GM21717 (cell line): ENCODE results near the gene BYSL.
"Not testable (repeated sequence)": the region's sequence is repeated elsewhere in the genome, so short reads cannot be mapped to it uniquely, and the experiment has no call there.

Experiments used
- ATAC-seq: cut with Tn5 transposase; IDR thresholded peaks from one replicate; pipeline ENCODE4 v1.9.1; 2021; ENCODE audit warnings: mild to moderate bottlenecking, moderate library complexity; ENCODE audit not compliant: unreplicated experiment

Gene BYSL

DNA sequence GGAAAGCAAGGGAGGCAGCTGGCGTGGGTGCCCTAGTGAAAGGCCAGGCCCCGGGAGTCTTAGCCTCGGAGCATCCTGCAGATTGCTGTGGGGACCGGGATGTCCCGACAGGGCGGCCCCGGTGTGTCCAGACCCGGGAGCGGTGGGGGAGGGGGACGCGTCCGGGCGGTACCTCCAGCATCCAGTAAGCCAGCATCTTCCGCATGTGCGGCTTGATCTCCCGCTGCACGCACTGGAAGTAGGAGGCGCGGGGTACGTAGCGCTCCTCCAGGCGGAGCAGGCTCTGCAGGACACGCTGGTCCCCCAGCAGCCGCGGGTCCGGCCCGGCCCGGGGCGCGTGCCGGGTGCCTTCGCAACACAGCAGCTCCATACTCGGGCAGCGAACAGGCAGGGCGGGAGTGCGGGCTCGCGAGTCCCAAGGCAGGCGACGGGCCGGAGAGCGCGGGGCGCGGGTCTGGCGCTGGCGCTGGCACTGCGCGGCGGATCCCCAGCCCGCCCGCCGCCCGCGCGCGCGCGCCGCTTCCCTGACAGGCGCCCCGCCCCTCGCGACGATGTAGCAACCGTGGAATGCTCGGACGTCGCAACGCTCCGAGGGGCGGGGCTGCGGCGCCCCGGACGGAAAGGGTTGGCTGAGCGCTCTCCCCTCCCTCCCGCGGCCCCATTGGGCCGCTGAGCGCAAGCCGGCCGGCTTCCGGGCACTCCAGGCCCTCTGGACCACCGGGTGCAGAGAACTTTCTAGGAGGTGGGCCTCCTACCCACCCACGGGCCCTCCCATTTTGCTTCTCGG, 20.2 kb downstream of the BYSL start, which contains the start of gene CCND3:
TSS of gene CCND3 (minus strand) at position 529 of the 787 bp plus-strand sequence. CDS start at position 370, 159 bp downstream.
- ATAC-seq: peak; percentile 76

GRCh38 chr6:41942067-41942851, 21.0 kb downstream of the BYSL start:
- no peak for ATAC-seq

GRCh38 chr6:41942882-41943281, 21.6 kb downstream of the BYSL start:
- not testable (repeated sequence) for ATAC-seq

GRCh38 chr6:41943456-41943855, 22.2 kb downstream of the BYSL start:
- ATAC-seq: no peak

GRCh38 chr6:41947581-41948220, 26.4 kb downstream of the BYSL start:
- ATAC-seq: no peak

DNA sequence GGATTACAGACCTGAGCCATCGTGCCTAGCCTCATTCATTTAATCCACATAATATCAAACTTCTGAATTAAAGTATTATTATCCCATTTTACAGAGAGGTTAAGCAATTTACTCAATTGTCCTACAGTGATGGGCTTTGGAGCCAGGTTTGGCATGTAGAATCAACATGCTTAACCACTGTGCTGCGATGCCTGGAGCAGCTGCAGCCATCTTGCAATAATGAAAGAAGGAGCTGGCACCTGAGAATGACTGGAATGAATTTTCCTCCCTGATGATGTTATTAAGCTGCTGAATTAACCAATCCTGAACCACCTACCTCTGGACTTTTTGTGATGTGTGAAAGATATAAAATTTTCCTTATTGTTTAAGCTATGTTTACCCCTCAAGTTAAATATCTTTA, 33.4 kb downstream of the BYSL start:
- no peak for ATAC-seq

DNA sequence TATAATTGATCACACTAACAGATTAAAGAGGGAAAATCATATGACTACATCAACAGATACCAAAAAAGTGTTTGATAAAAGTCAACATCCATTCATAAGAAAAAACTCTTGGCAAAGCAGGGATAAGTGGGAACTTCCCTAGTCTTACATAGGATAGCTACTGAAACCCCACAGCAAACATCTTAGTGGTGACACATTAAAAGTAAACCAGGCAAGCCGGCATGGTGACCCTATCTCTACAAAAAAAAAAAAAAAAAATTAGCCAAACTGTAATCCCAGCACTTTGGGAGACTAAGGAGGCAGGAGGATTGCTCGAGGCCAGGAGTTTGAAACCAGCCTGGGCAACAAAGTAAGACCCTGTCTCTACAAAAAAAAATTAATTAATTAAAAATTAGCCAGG, 34.1 kb downstream of the BYSL start:
- ATAC-seq: no peak

DNA sequence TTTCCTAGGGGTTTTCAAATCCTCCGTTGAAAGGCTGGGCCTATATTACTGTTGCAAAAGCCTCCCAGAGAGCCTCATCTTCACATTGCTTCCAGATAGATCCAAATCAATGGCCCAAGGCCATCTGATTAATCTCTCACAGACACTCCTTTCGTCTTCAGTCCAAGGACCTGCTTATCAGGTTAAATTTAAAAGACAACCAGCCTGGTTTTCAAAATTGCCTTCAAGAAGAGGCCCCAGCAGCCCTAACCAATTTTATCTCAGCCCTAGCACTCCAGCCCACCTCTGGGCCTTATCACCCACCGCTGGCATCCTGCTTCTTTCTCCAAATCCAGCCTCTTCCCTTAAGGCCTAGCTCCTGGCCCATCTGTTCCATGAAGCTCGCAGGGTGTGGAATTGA, 35.8 kb downstream of the BYSL start:
- ATAC-seq: no peak

GRCh38 chr6:41958022-41958856, 36.9 kb downstream of the BYSL start:
- no peak for ATAC-seq

- no peak for ATAC-seq
These were observed 38.7 kb downstream of the BYSL start for GRCh38 chr6:41960028-41960427.

DNA sequence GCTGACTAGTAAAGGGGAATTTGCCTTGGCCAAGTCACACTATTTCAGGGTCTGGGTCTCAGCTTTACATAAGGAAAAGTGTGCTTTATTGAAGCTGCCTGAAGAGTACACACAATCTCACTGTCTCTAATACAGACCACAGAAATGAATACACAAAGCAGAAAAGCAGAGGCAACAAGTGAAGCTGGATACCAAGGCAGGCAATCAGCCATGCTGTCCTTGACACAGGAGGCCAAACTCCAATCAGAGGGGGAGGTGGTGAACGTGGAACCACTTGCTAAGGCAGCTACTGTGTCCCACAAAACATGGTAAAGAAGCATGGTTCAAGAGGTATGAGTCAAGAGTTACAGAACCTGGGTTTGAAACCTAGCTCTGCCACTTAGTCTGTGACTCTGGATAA, 42.1 kb downstream of the BYSL start:
- no peak for ATAC-seq

GRCh38 chr6:41964201-41964887, 43.0 kb downstream of the BYSL start:
- ATAC-seq: no peak

DNA sequence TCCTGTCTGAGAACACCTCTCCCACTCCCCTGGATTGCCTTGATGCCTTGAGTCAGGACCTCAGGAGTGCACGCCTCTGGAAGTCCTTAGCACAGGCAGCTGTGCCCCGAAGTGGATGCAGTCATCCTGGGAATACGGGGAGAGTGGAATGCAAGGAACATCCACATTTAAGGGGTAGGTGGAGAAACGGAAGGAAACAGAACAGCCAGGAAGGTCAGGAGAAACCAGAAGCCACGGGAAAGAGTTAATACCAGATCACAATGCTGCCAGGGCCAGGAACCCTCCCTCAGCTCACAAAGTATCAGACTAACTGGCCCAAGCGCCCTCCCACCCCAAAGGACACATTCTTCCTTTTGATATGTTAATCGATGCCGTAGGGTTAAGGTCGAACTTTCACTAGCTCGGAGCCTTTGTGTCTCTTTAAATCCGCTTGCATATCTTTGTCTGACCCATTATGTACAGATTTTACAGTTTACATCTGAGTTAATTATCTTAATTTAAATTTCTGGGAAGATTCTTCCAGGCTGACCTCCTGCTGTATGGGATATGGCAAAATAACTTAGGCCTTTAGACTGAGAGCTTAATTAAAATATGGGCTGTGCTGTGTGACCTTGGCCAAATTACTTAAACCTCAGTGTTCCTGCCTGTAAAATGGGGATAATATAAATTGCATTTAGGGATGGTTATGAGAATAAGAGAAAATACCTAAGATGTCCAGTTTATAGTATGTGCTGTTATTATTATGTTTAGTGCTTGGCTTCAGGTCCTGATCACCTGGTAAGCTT, 44.3 kb downstream of the BYSL start:
- ATAC-seq: no peak

GRCh38 chr6:41966214-41966920, 45.1 kb downstream of the BYSL start:
- ATAC-seq: no peak

DNA sequence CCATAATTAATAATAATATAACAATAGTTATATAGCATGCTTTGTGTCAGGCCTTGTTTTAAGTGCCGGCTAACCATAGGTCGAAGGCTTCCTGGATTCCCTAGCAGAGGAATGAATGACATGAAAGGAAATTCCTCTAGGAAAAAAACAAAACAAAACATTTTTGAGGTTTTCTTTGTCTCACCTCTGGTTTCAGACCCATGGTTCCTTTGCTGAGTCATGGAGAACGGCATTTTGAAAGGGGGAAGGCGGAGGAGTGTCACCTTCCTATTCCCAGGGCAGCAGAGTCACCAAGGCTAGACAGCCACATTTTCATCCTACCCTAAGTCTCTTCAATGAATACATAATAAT, 45.6 kb downstream of the BYSL start:
- no peak for ATAC-seq

GRCh38 chr6:41967312-41968287, 46.3 kb downstream of the BYSL start:
- ATAC-seq: no peak

DNA sequence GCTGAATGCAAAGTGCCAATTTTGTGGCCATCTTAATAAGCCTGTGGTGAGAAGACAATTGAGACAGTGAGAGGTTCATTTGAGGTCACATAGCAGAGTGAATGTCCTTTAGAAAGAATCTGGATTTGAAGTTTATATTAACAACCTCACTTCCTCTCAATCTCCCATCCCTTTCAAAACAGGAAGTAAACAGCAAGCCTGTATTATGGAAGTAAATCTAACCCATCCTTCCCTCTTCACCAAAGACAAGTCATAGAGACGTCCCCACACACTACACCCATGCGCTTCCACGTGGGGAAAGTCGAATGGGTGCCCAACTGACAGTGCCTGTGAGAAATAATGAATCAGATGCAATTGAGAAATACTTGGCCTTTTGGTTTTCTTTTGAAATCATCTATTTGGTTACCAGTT, 49.1 kb downstream of the BYSL start:
- no peak for ATAC-seq

- no peak for ATAC-seq
These were observed 51.5 kb downstream of the BYSL start for GRCh38 chr6:41972826-41973225.
